HCT116 (cell line): ENCODE results near the gene PLCB3.

Experiments
- ATF3 ChIP-seq: IDR thresholded peaks from 2 replicates; pipeline ENCODE4 v1.6.1; 2012
- CBX3 ChIP-seq: IDR thresholded peaks from 2 replicates; pipeline ENCODE4 v1.6.1; 2012; ENCODE audit warnings: low read depth
- CTCF ChIP-seq, 3 experiments: fragments of 200-600 bp in 1 of 3; sonication (generic) in 1 of 3; IDR thresholded peaks in 2 of 3; conservative IDR thresholded peaks in 1 of 3; 2 replicates each; pipeline ENCODE4 v1.5.1; 2012 to 2017; ENCODE audit warnings: low read depth in 2 of 3, low read length in 2 of 3, antibody characterized with exemption in 1 of 3, borderline replicate concordance in 1 of 3, control low read depth in 1 of 3, mild to moderate bottlenecking in 1 of 3, mixed read lengths in 1 of 3, mixed run types in 1 of 3, moderate library complexity in 1 of 3; ENCODE audit not compliant: insufficient read depth in 1 of 3
- EGR1 ChIP-seq: IDR thresholded peaks from 2 replicates; pipeline ENCODE4 v1.6.1; 2012; ENCODE audit warnings: low read depth
- EZH2 ChIP-seq: fragments of 200-600 bp; sonication (generic); IDR thresholded peaks from 2 replicates; pipeline ENCODE4 v1.6.1; 2017; ENCODE audit warnings: antibody characterized with exemption, mixed run types
- EZH2phosphoT487 ChIP-seq: fragments of 200-600 bp; IDR thresholded peaks from 2 replicates; pipeline ENCODE4 v1.6.1; 2018; ENCODE audit warnings: antibody characterized with exemption, borderline replicate concordance
- JUND ChIP-seq: IDR thresholded peaks from 2 replicates; pipeline ENCODE4 v1.6.1; 2012
- MAX ChIP-seq: IDR thresholded peaks from 2 replicates; pipeline ENCODE4 v1.6.1; 2012
- POLR2A ChIP-seq: IDR thresholded peaks from 2 replicates; pipeline ENCODE4 v1.7.0; 2011; ENCODE audit warnings: borderline replicate concordance; ENCODE audit not compliant: insufficient read depth, insufficient read length; ENCODE audit errors: extremely low read depth
- REST ChIP-seq: IDR thresholded peaks from 2 replicates; pipeline ENCODE4 v1.6.1; 2012; ENCODE audit warnings: low read depth
- SP1 ChIP-seq: IDR thresholded peaks from 2 replicates; pipeline ENCODE4 v1.6.1; 2012; ENCODE audit warnings: low read depth
- YY1 ChIP-seq: IDR thresholded peaks from 2 replicates; pipeline ENCODE4 v1.6.1; 2011; ENCODE audit warnings: low read length, low read depth, moderate library complexity, mild to moderate bottlenecking; ENCODE audit not compliant: insufficient replicate concordance; ENCODE audit errors: extremely low read depth
- ZFX ChIP-seq: fragments of 450-650 bp; IDR thresholded peaks from 2 replicates; pipeline ENCODE4 v1.6.1; 2017
- ZNF274 ChIP-seq: fragments of 200-500 bp; sonication (Bioruptor generic); IDR thresholded peaks from 2 replicates; pipeline ENCODE4 v1.6.1; 2014; ENCODE audit warnings: mild to moderate bottlenecking, low read depth, low read length, inconsistent platforms

DNA sequence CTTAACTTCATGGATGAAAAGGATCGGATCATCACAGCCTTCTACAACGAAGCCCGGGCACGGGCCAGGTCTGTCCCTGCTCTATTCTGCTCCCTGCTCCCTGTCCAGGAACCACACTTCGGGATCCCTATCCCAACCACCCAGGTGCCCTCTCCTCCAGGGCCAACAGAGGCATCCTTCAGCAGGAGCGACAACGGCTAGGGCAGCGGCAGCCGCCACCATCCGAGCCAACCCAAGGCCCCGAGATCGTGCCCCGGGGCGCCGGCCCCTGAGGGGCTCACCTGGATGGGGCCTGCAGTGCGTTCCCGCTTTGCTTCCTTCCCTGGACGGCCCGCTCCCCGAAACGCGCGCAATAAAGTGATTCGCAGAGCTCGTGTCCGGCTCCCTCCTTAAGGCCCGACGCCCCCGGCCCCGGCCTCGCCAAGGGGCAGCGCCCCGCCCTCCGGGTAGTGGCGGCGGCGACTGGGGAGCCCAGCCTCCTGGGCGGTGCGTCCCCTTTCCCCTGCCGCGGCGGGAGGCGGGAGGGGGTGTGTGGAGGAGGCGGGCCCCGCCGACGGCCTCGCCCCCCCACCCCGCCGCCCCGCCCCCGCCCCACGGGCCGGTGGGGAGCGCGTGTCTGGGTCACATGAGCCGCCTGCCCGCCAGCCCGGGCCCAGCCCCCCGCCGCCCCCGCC lies 17.3 kb upstream of the PLCB3 start, which contains the start of gene VEGFB:
- no peak for TF ChIP-seq CTCF (IDR thresholded peaks at IDR 0.05 in 2 of 3, conservative IDR thresholded peaks at IDR 0.05 in 1 of 3; ENCODE audit: borderline replicate concordance in 1 of 3, insufficient read depth in 1 of 3, low read depth in 2 of 3, low read length in 2 of 3)
- TF ChIP-seq JUND, result no peak
- no peak for TF ChIP-seq EGR1
- TF ChIP-seq POLR2A, result no peak
- TF ChIP-seq REST, result no peak
- TF ChIP-seq ATF3, result no peak
- TF ChIP-seq ZFX, result peak; percentile 43; the same call in 1 of the 2 replicates
- no peak for TF ChIP-seq YY1
- no peak for TF ChIP-seq EZH2
- no peak for TF ChIP-seq EZH2phosphoT487
- no peak for TF ChIP-seq ZNF274
- TF ChIP-seq MAX, result no peak
- TF ChIP-seq SP1, result no peak
- TF ChIP-seq CBX3, result no peak
